Epithelial cell of prostate (primary cell): Measurements from ENCODE around the gene POGZ.
"Not testable (repeated sequence)": the region's sequence is repeated elsewhere in the genome, so short reads cannot be mapped to it uniquely, and the experiment has no call there.

Source experiments
- DNase-seq: peaks from one replicate; pipeline ENCODE4 v3.0.0-alpha.2; 2011; ENCODE audit warnings: low read depth, low spot score
- H3K27ac ChIP-seq: fragments of 450-650 bp; 2 replicates; pipeline ENCODE4 v1.5.1; 2017; ENCODE audit warnings: mild to moderate bottlenecking

Gene POGZ

GRCh38 chr1:151477066-151477465 is 17.8 kb upstream of the POGZ start:
- no peak for DNase-seq
- no peak overlapping the region for H3K27ac ChIP-seq

- DNase-seq = no peak
- no peak overlapping the region for H3K27ac ChIP-seq
These were observed 16.8 kb upstream of the POGZ start for GRCh38 chr1:151476083-151476482.

- no peak overlapping the region for H3K27ac ChIP-seq
- DNase-seq = peak; percentile 26
These were observed 15.9 kb upstream of the POGZ start for GRCh38 chr1:151475175-151475574.

- DNase-seq = no peak
- no peak overlapping the region for H3K27ac ChIP-seq
These were observed 15.5 kb upstream of the POGZ start for GRCh38 chr1:151474745-151475144.

GRCh38 chr1:151472856-151473731 is 13.8 kb upstream of the POGZ start:
- DNase-seq = no peak
- no peak overlapping the region for H3K27ac ChIP-seq

GRCh38 chr1:151465026-151465425 is 5.7 kb upstream of the POGZ start:
- H3K27ac ChIP-seq = no peak overlapping the region
- no peak for DNase-seq

GRCh38 chr1:151461694-151462093 is 2.4 kb upstream of the POGZ start:
- H3K27ac ChIP-seq = no peak overlapping the region
- DNase-seq = no peak

- no peak for DNase-seq
- H3K27ac ChIP-seq = peak overlapping the region; percentile 86
These were observed 428 bp downstream of the POGZ start for GRCh38 chr1:151458802-151459330.

- peak overlapping the region; percentile 86 for H3K27ac ChIP-seq
- DNase-seq = no peak
These were observed 1.1 kb downstream of the POGZ start for GRCh38 chr1:151457911-151458801.

GRCh38 chr1:151455966-151456365 is 3.3 kb downstream of the POGZ start:
- H3K27ac ChIP-seq = no peak overlapping the region
- DNase-seq = no peak

GRCh38 chr1:151455231-151455630 is 4.1 kb downstream of the POGZ start:
- no peak overlapping the region for H3K27ac ChIP-seq
- DNase-seq = no peak

- no peak for DNase-seq
These were observed 11.6 kb downstream of the POGZ start for GRCh38 chr1:151447696-151448095.

GRCh38 chr1:151444783-151445177 is 14.5 kb downstream of the POGZ start:
- peak overlapping the region; percentile 23 for H3K27ac ChIP-seq
- DNase-seq = no peak

More at GRCh38 chr1:151447696-151448095, 11.6 kb downstream of the POGZ start:
- H3K27ac ChIP-seq = no peak overlapping the region

- H3K27ac ChIP-seq = peak overlapping the region; percentile 23
- peak; percentile 56 for DNase-seq
These were observed 15.2 kb downstream of the POGZ start for GRCh38 chr1:151443846-151444782.

GRCh38 chr1:151437396-151437795 is 21.9 kb downstream of the POGZ start:
- H3K27ac ChIP-seq, DNase-seq: not testable (repeated sequence)

GRCh38 chr1:151436985-151437384 is 22.3 kb downstream of the POGZ start:
- H3K27ac ChIP-seq = no peak overlapping the region
- DNase-seq = no peak

GRCh38 chr1:151435174-151435573 is 24.1 kb downstream of the POGZ start:
- H3K27ac ChIP-seq = no peak overlapping the region
- no peak for DNase-seq

- H3K27ac ChIP-seq, DNase-seq: not testable (repeated sequence)
These were observed 25.5 kb downstream of the POGZ start for GRCh38 chr1:151433827-151434226.

GRCh38 chr1:151428068-151428467 is 31.2 kb downstream of the POGZ start:
- no peak overlapping the region for H3K27ac ChIP-seq
- DNase-seq = no peak

GRCh38 chr1:151425103-151425502 is 34.2 kb downstream of the POGZ start:
- no peak for DNase-seq
- H3K27ac ChIP-seq = no peak overlapping the region
